Loucy (cell line): ENCODE results near the gene KRT3.

Experiments
- EZH2phosphoT487 ChIP-seq: fragments of 200-600 bp; IDR thresholded peaks from 2 replicates; pipeline ENCODE4 v1.6.1; 2018; ENCODE audit warnings: antibody characterized with exemption, mild to moderate bottlenecking, moderate library complexity, borderline replicate concordance
- TF ChIP-seq, protein P1 (sequence below): fragments of 200-600 bp; sonication (generic); conservative IDR thresholded peaks from 2 replicates; pipeline ENCODE4 v1.5.1; 2014; ENCODE audit warnings: mild to moderate bottlenecking, antibody characterized with exemption, low read length

DNA sequence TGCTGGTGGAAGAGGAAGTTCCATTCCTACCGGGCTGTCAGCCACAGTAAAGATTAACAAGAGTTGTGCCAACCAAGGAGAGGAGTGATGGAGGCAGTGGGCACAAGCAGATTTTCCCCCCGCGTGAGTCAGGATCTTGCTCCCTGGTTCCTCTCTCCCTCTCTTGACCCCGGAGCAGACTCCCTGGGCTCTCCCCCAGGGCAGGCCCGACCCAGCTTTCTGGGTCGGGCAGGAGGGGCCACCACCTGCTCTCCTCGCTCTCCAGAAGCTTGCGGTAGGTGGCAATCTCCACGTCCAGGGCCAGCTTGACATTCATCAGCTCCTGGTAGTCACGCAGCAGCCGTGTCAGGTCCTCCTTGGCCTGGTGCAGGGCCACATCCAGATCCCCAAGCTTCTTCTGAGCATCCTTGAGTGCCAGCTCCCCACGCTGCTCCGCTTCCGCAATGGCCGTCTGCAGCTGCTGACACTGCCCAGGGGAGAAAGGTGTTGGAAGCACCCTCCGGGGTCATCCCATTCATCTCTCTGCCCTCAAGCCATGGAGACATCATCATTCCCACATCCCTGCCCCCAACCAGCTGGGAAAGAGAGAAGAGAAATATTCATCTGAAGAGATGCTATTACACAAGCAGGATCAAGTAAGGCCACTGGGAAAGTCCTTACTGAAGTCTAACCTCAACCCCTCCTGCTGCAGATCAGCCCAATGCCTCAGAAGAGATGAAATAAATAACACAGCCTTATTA is 27.0 kb upstream of the KRT3 start:
- TF ChIP-seq, protein P1, sequence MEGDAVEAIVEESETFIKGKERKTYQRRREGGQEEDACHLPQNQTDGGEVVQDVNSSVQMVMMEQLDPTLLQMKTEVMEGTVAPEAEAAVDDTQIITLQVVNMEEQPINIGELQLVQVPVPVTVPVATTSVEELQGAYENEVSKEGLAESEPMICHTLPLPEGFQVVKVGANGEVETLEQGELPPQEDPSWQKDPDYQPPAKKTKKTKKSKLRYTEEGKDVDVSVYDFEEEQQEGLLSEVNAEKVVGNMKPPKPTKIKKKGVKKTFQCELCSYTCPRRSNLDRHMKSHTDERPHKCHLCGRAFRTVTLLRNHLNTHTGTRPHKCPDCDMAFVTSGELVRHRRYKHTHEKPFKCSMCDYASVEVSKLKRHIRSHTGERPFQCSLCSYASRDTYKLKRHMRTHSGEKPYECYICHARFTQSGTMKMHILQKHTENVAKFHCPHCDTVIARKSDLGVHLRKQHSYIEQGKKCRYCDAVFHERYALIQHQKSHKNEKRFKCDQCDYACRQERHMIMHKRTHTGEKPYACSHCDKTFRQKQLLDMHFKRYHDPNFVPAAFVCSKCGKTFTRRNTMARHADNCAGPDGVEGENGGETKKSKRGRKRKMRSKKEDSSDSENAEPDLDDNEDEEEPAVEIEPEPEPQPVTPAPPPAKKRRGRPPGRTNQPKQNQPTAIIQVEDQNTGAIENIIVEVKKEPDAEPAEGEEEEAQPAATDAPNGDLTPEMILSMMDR: no peak
- no peak for TF ChIP-seq EZH2phosphoT487
